SK-N-SH (cell line): ENCODE measurements around the gene DTNBP1.

ENCODE experiments used
- ELF1 ChIP-seq: IDR thresholded peaks from 2 replicates; pipeline ENCODE4 v1.4.0; 2012
- EP300 ChIP-seq, 2 experiments: IDR thresholded peaks; 2 replicates each; pipeline versions ENCODE4 v1.4.0 to v1.6.1; 2012; ENCODE audit warnings: borderline replicate concordance in 1 of 2, low read depth in 1 of 2, low read length in 1 of 2
- EZH2phosphoT487 ChIP-seq: fragments of 200-600 bp; sonication (generic); IDR thresholded peaks from 2 replicates; pipeline ENCODE4 v1.6.1; 2017; ENCODE audit warnings: low read depth, mixed run types, mild to moderate bottlenecking, antibody characterized with exemption, moderate library complexity, borderline replicate concordance
- NFIC ChIP-seq: IDR thresholded peaks from 2 replicates; pipeline ENCODE4 v1.4.0; 2012; ENCODE audit warnings: borderline replicate concordance
- POLR2AphosphoS5 ChIP-seq: IDR thresholded peaks from 2 replicates; pipeline ENCODE4 v1.6.1; 2012; ENCODE audit warnings: low read depth, low read length
- SIN3A ChIP-seq: IDR thresholded peaks from 2 replicates; pipeline ENCODE4 v1.6.1; 2012; ENCODE audit warnings: low read depth, mild to moderate bottlenecking, low read length, moderate library complexity, borderline replicate concordance
- SMC3 ChIP-seq: IDR thresholded peaks from 2 replicates; pipeline ENCODE4 v1.6.1; 2012; ENCODE audit warnings: low read depth, low read length, improper control_type of control experiment
- TAF1 ChIP-seq: IDR thresholded peaks from 2 replicates; pipeline ENCODE4 v1.6.1; 2012; ENCODE audit warnings: low read depth, mild to moderate bottlenecking, low read length, moderate library complexity, borderline replicate concordance
- TEAD4 ChIP-seq: IDR thresholded peaks from 2 replicates; pipeline ENCODE4 v1.4.0; 2012; ENCODE audit warnings: mild to moderate bottlenecking, borderline replicate concordance; ENCODE audit not compliant: insufficient read depth
- TF ChIP-seq, protein P1 (sequence below): fragments of 200-600 bp; sonication (generic); IDR thresholded peaks from 2 replicates; pipeline ENCODE4 v1.6.1; 2017; ENCODE audit warnings: antibody characterized with exemption, mild to moderate bottlenecking, moderate library complexity
- TF ChIP-seq, protein P2 (sequence below): IDR thresholded peaks from 2 replicates; pipeline ENCODE4 v1.6.1; 2012; ENCODE audit warnings: mild to moderate bottlenecking, low read depth, low read length, moderate library complexity
- TF ChIP-seq, protein P3 (sequence below): IDR thresholded peaks from 2 replicates; pipeline ENCODE4 v1.4.0; 2012; ENCODE audit warnings: low read depth

GRCh38 chr6:15516923-15517560 lies 145.8 kb downstream of the DTNBP1 start:
- TF ChIP-seq EP300 (IDR thresholded peaks at IDR 0.05; ENCODE audit: borderline replicate concordance in 1 of 2, low read depth in 1 of 2, low read length in 1 of 2) (no peak), NFIC (no peak), TAF1 (no peak), TEAD4 (no peak), POLR2AphosphoS5 (no peak), ELF1 (no peak), EZH2phosphoT487 (no peak), SMC3 (no peak), SIN3A (no peak)
- TF ChIP-seq, protein P1, sequence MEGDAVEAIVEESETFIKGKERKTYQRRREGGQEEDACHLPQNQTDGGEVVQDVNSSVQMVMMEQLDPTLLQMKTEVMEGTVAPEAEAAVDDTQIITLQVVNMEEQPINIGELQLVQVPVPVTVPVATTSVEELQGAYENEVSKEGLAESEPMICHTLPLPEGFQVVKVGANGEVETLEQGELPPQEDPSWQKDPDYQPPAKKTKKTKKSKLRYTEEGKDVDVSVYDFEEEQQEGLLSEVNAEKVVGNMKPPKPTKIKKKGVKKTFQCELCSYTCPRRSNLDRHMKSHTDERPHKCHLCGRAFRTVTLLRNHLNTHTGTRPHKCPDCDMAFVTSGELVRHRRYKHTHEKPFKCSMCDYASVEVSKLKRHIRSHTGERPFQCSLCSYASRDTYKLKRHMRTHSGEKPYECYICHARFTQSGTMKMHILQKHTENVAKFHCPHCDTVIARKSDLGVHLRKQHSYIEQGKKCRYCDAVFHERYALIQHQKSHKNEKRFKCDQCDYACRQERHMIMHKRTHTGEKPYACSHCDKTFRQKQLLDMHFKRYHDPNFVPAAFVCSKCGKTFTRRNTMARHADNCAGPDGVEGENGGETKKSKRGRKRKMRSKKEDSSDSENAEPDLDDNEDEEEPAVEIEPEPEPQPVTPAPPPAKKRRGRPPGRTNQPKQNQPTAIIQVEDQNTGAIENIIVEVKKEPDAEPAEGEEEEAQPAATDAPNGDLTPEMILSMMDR = no peak
- TF ChIP-seq, protein P2, sequence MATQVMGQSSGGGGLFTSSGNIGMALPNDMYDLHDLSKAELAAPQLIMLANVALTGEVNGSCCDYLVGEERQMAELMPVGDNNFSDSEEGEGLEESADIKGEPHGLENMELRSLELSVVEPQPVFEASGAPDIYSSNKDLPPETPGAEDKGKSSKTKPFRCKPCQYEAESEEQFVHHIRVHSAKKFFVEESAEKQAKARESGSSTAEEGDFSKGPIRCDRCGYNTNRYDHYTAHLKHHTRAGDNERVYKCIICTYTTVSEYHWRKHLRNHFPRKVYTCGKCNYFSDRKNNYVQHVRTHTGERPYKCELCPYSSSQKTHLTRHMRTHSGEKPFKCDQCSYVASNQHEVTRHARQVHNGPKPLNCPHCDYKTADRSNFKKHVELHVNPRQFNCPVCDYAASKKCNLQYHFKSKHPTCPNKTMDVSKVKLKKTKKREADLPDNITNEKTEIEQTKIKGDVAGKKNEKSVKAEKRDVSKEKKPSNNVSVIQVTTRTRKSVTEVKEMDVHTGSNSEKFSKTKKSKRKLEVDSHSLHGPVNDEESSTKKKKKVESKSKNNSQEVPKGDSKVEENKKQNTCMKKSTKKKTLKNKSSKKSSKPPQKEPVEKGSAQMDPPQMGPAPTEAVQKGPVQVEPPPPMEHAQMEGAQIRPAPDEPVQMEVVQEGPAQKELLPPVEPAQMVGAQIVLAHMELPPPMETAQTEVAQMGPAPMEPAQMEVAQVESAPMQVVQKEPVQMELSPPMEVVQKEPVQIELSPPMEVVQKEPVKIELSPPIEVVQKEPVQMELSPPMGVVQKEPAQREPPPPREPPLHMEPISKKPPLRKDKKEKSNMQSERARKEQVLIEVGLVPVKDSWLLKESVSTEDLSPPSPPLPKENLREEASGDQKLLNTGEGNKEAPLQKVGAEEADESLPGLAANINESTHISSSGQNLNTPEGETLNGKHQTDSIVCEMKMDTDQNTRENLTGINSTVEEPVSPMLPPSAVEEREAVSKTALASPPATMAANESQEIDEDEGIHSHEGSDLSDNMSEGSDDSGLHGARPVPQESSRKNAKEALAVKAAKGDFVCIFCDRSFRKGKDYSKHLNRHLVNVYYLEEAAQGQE = no peak
- TF ChIP-seq, protein P3, sequence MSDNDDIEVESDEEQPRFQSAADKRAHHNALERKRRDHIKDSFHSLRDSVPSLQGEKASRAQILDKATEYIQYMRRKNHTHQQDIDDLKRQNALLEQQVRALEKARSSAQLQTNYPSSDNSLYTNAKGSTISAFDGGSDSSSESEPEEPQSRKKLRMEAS = no peak
